GM10248 (cell line): ENCODE results near the gene COX4I1.

Experiments
- CTCF ChIA-PET: fragments of 300-600 bp; sonication (Branson Sonifier 250); formaldehyde crosslinking; extraction: SDS; loops from one replicate; lab custom pipeline; 2021; ENCODE audit warnings: antibody characterized with exemption; lab: Yijun Ruan, JAX
- POLR2A ChIA-PET: fragments of 350-650 bp; sonication (Branson Sonifier 250); formaldehyde crosslinking; extraction: SDS; loops from one replicate; lab custom pipeline; 2020; ENCODE audit warnings: antibody characterized with exemption; lab: Yijun Ruan, JAX
- DNase-seq: peaks from one replicate; pipeline ENCODE4 v3.0.0; 2012; ENCODE audit errors: extremely low spot score
- TF ChIP-seq, protein P1 (sequence below): IDR thresholded peaks from 2 replicates; pipeline ENCODE4 v1.5.1; 2012; ENCODE audit warnings: mild to moderate bottlenecking, low read depth; ENCODE audit errors: extremely low read depth, missing control alignments, control extremely low read depth

The COX4I1 gene

GRCh38 chr16:85793662-85794298 lies 5.7 kb upstream of the COX4I1 start:
- TF ChIP-seq, protein P1, sequence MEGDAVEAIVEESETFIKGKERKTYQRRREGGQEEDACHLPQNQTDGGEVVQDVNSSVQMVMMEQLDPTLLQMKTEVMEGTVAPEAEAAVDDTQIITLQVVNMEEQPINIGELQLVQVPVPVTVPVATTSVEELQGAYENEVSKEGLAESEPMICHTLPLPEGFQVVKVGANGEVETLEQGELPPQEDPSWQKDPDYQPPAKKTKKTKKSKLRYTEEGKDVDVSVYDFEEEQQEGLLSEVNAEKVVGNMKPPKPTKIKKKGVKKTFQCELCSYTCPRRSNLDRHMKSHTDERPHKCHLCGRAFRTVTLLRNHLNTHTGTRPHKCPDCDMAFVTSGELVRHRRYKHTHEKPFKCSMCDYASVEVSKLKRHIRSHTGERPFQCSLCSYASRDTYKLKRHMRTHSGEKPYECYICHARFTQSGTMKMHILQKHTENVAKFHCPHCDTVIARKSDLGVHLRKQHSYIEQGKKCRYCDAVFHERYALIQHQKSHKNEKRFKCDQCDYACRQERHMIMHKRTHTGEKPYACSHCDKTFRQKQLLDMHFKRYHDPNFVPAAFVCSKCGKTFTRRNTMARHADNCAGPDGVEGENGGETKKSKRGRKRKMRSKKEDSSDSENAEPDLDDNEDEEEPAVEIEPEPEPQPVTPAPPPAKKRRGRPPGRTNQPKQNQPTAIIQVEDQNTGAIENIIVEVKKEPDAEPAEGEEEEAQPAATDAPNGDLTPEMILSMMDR: no peak
- ChIA-PET POLR2A (no interaction called here), CTCF (interaction anchor here (1.2 to 1.6 kb wide), 2 partner anchors 13 to 33 kb away, joined by 4 read pairs; no protein-coding TSS in a partner anchor)
- no peak for DNase-seq

- DNase-seq: no peak
- ChIA-PET CTCF (no interaction called here), POLR2A (no interaction called here)
- TF ChIP-seq, protein P1: no peak
Measured at GRCh38 chr16:85794696-85795095, 4.8 kb upstream of the COX4I1 start.

GRCh38 chr16:85796152-85796551 lies 3.3 kb upstream of the COX4I1 start:
- TF ChIP-seq, protein P1: no peak
- DNase-seq: no peak
- ChIA-PET POLR2A (no interaction called here), CTCF (interaction anchor here (1.2 kb wide), 2 partner anchors 23 to 25 kb away, joined by 3 read pairs; no protein-coding TSS in a partner anchor)

- DNase-seq: no peak
- POLR2A ChIA-PET: no interaction called here
- CTCF ChIA-PET: interaction anchor here (1.0 to 2.1 kb wide), 3 partner anchors 36 to 137 kb away, joined by 5 to 6 read pairs (median 5); no protein-coding TSS in a partner anchor
- TF ChIP-seq, protein P1: no peak
Measured at GRCh38 chr16:85796599-85796998, 2.9 kb upstream of the COX4I1 start.

DNA sequence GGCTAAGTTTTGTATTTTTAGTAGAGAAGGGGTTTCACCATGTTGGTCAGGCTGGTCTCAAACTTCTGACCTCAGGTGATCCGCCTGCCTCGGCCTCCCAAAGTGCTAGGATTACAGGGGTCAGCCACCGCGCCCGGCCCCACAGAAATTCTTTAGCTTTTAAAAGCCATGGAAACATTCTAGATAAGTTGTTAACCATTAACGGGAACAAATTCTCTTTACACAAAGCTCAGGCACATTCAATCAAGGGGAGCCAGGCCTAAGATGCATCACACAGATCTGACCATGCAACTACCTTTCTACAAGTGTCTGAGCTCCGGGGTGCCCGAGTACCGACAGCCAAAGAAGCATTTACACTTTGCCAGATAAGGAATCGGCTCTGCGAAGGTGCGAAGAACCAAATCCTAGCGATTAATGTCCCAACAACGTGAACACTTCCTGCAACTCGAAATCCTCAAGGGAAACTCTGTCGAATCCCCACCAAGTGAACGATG lies 1.2 kb upstream of the COX4I1 start:
- ChIA-PET POLR2A (no interaction called here), CTCF (interaction anchor here (1.8 to 2.1 kb wide), 2 partner anchors 10 to 38 kb away, joined by 6 to 8 read pairs; no protein-coding TSS in a partner anchor)
- TF ChIP-seq, protein P1: no peak
- DNase-seq: no peak

- CTCF ChIA-PET: interaction anchor here (1.8 to 2.1 kb wide), 2 partner anchors 11 to 39 kb away, joined by 6 to 8 read pairs; no protein-coding TSS in a partner anchor
- POLR2A ChIA-PET: no interaction called here
- TF ChIP-seq, protein P1: no peak
- DNase-seq: peak; percentile 64
Measured at GRCh38 chr16:85798901-85799496, 496 bp upstream of the COX4I1 start.
